NCI-H1048 (cell line): ENCODE results near the gene POU5F1.
"Not testable (repeated sequence)": the region's sequence is repeated elsewhere in the genome, so short reads cannot be mapped to it uniquely, and the experiment has no call there.

ENCODE experiments used
- DNase-seq: peaks from one replicate; lab custom pipeline; 2025; lab: John Stamatoyannopoulos, UW

Gene POU5F1

DNA sequence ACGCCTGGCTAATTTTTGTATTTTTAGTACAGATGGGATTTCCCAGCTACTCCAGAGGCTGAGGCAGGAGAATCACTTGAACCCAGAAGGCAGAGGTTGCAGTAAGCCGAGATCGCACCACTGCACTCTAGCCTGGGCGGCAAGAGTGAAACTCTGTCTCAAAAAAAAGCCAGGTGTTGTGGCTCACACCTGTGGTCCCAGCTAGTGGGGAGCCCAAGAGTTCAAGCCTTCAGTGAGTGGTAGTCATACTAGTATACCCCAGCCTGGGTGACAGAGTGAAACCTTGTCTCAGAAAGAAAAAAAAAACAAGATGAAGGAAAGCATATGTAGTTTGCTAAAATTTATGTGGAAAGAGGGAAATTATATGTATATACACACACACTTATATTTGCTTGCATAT lies 20.0 kb upstream of the POU5F1 start:
- DNase-seq = no peak

DNA sequence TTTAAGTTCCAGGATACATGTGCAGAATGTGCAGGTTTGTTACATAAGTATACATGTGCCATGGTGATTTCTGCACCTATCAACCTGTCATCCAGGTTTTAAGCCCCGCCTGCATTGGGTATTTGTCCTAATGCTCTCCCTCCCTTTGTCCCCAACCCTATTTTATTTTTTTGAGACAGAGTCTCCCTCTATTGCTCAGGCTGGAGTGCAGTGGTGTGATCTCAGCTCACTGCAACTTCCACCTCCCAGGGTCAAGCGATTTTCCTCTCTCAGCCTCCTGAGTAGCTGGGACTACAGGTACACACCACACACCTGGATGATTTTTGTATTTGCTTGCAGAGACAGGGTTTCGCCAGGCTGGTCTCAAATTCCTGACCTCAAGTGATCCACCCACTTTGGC lies 18.7 kb upstream of the POU5F1 start:
- DNase-seq = not testable (repeated sequence)

DNA sequence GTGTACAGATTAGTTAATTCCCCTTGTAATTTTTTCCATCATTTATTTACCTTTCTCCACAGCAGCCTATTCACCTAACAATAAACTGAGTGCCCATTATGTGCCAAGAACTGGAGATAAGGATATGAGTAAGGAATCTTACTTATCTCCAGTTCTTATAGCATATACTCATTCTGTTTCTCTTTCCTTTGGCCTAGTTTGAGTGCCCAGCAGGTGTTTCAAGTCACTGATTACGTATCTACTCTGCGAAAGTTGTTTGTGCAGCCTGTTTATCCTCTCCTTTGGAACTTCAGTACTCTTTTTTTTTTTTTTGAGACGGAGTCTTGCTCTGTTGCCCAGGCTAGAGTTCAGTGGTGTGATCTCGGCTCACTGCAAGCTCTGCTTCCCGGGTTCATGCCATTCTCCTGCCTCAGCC lies 17.3 kb upstream of the POU5F1 start:
- no peak for DNase-seq

DNA sequence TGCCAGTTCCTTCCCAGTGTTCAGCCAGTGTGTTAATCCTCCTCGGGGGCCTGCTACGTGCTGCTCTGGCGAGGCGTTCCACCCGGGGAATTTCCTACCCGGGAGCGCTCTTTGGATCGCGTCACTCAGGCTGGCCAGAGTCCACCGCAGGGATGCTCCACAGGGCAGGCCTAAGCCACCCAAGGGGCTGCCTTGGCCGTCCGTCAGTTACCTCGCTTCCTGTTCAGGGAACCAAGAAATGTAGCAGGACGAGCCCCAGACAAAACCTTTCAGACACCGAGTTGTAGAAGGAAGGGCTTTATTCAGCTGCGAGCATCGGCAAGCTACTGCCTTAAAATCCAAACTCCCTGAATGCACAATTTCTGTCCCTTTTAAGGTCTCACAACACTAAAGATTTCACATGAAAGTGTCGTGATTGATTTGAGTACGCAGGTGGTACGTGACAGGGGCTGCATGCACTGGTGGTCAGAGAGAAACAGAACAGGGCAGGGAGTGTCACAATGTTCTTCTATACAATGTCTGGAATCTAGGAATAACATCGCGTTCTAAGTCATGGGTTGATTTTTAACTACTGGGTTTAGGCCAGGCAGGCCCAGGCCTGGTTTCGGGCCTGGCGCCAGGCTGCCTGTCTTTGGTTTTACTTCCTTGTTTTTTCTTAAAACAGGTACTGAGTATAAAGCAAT lies 15.7 kb upstream of the POU5F1 start:
- DNase-seq = no peak

DNA sequence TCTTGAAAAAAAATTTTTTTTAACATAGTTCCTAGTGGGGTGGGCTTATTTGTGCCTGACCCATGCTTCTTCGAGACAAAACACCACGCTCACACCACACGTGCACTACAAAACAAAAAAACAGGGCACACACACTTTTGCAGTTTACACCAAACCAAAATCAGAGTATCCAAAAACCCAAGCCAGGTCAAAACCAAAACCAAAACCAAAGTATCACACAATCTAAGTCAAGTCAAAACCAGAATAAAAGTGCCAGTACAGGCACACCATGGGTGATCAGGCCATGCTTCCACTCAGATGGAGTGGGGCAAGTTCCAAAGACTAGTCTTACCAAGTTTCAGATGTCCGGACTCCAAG lies 15.2 kb upstream of the POU5F1 start:
- not testable (repeated sequence) for DNase-seq

DNA sequence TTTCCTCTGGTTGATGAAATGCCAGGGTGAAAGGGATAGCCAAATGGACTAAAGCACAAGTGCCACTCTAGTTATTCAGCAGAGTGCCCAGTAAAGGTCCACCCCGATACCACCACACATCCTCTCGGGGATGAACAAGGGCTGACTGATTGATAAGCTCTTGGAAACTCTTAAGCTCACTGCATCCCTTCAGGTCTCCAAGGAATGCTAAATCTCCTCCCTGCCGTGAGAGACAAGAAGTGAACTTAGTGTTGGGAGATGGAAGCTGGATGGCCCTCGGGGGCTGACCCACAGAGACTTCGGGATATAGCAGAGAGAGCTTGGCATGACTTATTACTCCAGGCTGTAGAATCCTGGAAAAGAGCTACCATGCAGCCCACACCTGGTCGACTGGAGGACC lies 13.4 kb upstream of the POU5F1 start:
- DNase-seq = not testable (repeated sequence)

DNA sequence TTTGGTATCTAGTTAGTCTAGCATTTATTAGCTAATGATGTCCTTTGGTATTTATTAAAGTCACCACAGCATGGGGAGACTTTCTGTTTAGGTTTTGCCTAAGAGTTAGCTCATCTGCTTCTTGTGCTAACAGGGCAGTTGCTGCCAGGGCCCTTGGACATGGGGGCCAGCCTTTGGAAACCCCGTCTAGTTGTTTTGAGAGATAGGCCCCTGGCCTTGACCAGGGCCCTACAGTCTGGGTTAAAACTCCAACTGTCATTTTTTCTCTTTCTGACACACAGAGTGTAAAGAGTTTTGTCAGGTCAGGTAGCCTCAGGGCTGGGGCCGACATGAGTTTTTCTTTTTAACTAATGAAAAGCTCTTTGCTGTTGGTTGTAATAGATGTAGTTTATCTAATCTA lies 12.8 kb upstream of the POU5F1 start:
- DNase-seq = not testable (repeated sequence)

DNA sequence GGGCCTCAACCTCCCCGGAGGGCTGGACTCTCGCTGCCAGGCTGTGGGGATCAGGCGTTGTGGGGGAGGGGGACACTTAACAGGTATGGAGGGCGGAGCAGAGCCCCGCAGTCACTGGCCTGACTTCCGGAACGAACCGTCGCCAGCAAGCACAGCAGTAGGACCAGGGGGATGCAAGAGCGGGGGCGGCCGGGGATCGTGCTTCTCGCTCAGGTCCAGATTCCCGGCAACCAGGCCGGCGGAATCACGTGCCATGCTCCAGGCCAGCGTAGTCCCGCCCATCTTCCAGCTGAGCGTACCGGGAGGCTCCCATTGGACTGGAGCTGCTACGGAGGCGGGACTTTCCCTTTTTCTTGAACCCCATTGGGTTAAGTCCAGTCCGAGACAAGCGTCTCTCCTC lies 10.0 kb upstream of the POU5F1 start:
- no peak for DNase-seq

DNA sequence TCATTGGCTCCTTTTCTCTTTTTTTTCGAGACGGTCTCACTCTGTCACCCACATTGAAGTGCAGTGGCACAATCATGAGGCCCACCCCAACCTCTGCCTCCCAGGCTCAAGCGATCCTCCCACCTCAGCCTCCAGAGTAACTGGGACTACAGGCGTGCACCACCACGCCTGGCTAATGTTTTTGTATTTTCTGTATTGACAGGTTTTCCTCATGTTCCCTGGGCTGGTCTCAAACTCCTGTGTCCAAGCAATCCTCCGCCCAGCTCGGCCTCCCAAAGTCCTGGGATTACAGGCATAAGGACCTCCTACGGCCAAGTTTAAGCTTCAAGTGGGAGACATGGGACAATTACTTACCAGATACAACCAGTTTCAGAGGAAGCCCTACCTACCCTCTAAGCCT lies 9.4 kb upstream of the POU5F1 start:
- DNase-seq = no peak

DNA sequence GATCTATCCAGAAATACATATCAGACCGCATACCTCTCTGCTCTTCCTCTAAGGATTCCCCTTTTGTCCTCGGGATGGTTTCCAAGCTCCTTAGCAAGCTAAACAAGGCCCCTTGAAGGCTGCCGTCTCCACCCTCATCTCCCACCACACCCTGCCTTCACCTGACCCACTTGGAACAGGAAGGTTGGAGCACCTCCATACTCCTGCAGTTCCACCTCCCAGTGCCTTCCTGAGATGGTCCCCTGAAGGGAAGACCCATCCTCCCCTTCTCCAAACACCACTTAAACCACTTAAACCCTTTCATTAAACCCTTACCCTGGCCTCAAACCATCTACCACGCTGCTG lies 8.5 kb upstream of the POU5F1 start:
- DNase-seq = no peak

DNA sequence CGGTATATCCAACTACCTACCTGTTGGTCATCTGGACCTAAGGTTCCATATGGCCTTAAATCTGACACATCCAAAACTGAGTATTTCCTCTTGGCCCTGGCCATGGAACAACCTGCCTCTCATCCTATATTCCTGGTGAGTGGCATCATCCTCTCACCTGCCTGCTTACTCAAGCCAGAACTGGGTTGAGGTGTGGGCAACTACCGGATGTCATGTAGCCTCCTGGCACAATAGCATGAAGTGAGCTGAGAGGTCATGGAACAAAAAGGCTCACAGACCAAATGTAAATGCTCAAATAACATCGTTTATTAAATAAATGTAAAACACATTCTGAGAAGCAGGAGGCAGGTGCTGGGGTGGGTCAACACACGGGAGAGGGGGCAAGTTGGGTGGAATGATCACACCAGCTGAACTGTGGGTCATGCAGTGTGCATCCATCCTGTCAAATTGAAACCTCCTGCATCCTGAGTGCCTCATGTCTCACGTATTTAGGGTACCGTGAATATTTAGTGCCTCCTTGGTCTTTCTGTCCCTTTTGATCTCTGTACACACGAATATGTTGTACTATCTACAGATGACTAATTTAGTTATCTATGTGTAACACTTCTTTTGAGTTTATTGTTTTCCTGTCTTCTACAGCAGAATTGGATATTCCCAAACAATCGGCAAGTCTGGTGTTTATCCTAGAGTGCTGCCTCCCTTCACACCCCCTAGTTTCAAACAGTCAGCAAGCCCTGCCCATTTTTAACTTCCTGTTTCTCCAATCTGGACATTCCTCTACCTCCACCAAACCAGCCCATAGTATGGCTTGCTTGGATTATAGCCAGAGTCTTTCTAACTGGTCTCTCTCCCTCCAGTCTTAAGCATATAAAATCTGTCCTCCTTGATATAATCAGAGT lies 7.9 kb upstream of the POU5F1 start:
- DNase-seq = no peak

DNA sequence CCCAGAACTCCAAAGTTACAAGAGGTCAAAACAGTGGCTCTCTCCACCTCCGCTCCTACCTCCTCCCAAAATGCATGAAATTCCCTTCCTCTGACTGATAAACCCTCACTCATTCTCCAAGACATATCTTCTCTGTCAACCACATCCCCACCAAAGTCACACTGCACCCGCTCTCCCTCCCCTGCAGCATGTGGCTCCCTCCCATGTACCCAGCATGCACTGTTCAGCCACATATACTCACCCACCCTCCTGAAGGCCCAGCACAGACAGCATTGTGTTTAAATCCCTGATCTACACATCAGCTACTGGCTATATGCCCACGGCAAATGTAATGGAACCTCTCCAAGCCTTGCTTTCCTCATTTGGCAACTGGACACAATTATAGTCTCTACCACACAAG lies 5.5 kb upstream of the POU5F1 start:
- DNase-seq = no peak

DNA sequence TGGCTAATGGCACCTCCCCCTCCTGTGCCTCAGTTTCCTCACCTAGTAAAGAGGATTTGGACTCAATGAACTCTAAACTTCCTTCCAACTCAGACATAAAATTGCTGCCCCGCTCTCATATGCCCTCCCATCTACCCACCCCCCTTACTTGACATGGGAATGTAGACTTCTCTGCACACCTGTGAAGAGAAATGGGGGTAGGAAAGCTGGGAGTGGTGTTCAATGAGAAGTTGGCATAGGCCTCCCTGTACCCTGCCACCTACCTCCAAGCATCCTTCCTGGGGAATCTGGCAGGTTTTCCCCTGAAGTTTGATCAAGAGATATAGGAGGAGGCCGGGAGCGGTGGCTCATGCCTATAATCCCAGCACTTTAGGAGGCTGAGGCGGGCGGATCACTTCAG lies 3.9 kb upstream of the POU5F1 start:
- DNase-seq = no peak

DNA sequence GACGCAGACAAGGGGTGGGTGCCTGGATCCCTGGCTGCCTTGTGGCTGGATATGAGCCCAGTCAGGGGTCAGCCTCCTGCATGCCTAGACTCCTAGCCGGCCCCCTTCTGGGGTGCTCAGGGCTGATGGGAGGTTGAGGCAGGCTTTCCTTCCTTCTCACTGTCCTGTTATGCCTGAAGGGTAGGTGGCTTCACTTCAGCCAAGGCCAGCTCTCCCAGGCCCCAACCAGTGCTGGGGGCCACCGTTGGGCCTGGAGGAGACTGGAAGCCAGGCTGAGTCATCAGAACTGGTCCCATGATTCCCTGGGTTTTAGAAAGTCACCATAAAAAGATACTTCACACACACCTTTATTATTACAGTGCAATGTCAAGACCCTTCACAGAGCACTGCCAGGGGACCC lies 2.9 kb upstream of the POU5F1 start:
- no peak for DNase-seq

DNA sequence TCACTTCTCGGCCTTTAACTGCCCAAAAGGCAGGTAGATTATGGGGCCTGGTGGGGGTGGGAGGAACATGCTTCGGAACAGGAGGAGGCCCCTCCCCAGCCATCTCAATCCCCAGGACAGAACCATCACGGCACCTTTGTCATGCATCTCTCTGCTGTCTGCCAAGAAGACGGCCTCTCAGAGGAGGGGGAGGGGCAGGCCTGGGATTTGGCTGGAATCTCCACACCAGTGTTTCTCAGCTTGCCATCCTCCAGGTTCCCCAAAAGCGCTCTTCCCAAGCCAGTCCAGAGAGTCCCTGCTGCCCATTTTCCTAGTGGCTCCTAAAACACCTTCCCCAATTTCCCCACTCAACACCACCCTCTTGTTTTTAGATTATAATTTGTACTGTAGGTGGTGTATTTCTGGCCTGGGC lies 2.5 kb upstream of the POU5F1 start:
- no peak for DNase-seq

DNA sequence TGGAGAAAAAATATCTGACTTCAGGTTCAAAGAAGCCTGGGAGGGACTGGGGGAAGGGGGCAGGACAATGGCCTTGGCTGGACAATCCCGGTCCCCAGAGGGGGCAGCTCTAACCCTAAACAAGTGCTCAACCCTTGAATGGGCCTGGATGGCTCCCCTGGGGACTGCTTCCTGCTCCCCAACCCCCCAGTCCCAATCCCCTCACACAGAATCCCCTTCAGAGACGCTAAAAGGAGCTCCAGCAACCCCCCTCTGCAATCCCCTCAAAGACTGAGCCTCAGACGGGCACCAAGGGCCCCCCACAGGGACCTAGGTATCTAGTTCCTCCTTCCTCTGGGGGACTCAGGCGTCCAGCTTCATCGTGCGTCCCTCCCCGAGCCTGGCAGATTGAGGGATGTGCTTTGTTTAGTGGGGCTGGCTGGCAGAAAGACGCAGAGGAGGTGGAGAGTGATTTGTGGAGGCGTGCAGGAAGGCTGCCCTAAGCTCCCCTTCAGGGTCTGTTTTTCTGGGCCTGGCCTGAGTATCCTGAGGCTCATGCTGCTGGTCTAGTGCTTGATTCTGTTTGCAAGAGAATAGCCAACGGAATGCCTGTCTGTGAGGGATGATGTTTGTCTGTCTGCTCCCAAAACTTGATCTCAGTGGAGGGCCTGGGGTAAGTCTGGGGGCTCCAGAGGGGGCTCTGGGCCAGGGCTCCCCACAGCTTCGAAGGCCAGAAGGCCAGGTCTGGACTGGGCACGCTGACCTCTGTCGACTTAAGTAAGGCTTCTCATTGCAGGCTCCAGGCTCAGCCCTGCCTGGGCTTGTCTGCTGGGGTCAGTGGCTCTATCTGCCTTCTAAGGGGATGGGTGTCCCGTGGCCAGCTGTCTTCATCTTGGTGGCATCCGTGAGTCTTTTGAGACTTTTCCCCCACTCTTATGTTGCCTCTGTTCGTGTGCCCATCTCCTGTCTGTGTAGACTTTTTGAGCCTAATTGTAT lies 1.7 kb upstream of the POU5F1 start:
- no peak for DNase-seq

DNA sequence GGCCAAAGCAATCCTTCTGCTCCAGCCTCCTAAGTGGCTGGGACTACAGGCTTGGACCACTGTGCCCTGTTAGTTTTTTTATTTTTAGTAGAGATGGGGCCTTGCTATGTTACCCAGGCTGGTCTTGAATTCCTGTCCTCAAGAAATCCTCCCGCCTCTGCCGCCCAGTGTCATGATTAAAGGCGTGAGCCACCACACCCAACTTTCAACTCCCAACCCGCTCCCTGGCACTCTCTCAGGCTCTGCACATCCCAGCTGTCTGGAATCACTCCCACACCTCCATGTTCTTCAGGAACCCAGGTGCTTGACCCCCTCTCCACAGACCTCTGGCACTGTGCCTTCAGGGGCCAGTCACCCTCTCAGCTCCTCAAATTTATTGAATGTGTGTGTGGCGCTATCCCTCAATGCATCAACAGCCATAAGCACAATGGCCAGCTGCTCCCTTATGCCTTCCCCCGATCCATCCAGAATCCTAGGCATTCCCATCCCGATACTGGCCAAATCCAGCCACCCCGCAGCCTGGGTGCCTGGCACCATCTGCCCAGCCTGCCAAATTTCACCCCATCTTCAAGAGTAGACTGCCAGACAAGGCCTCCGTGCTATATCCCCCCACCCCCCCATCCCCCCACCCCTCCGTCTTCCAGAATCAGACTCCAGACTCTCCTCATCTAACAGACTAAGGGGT lies 647 bp upstream of the POU5F1 start:
- DNase-seq = no peak

DNA sequence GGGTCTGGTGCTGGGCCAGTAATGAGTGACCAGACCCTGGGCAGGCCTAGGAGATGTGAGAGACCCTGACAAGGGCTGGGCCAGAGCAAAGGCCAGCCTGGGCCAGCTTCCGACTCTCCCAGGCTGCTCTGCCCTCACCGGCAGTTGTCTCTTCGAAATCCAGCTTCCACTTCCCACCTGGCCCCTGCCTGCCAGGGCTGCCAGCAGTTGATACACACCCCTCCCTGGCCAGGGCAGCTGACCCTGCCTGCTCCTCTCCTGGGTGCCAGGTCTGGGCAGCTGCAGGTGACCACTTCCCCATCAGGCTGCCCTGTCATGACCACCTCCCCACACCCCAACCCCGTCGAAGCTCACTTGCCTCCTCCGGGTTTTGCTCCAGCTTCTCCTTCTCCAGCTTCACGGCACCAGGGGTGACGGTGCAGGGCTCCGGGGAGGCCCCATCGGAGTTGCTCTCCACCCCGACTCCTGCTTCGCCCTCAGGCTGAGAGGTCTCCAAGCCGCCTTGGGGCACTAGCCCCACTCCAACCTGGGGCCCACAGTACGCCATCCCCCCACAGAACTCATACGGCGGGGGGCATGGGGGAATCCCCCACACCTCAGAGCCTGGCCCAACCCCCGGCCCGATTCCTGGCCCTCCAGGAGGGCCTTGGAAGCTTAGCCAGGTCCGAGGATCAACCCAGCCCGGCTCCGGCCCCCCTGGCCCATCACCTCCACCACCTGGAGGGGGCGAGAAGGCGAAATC lies 453 bp downstream of the POU5F1 start:
- DNase-seq = not testable (repeated sequence)

DNA sequence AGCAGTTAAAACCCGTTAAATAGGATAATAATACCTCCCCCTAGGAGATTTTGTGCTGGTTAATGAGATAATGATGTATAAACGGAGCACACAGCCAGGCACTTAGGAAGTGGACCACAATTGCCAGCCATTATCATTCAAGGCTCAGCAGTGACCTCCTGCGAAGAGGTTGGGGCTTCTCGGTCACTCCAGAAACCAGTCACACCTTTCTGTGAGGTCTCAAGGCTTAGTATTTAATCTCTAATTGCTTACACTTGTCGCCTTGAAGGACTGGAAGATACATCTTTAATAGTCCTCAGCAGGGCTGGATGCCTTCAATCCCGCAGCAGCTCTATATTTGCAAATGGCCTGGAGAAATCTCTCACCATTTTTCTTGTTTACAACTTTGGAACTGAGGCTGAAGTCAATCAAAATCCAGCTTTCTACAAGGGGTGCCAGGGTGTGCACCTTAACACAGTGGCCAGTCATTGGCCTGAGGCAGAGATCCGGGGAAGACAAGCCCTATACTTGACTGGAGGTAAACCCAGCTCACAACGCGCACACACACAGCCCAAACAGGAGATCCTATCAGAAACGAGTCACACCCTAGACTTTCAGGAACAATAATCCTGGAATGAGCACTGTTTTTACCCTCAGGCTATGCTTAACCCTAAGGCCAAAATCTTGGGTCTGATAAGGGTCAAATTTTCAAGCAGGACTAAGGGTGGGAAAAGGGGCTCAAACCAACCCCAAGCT lies 1.2 kb downstream of the POU5F1 start:
- DNase-seq = no peak

DNA sequence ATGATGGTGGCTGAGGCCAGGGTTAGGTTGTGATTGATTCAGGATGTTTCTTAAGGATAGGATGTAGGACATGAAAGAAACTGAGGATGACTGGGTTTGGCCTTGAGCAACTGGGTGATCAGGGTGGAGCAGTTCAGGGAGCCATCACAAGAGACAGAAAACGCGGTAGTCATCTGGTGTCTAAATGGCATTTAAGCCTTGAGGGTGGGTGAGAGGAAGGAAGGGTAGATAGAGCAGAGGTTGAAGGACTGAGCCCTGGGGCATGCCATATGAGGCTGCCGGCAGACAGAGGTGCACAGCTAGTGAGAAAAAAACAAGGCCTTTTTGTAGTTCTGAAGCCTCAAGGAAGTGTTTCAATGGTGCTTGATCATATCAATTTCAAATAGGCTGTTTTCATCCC lies 1.9 kb downstream of the POU5F1 start:
- no peak for DNase-seq

DNA sequence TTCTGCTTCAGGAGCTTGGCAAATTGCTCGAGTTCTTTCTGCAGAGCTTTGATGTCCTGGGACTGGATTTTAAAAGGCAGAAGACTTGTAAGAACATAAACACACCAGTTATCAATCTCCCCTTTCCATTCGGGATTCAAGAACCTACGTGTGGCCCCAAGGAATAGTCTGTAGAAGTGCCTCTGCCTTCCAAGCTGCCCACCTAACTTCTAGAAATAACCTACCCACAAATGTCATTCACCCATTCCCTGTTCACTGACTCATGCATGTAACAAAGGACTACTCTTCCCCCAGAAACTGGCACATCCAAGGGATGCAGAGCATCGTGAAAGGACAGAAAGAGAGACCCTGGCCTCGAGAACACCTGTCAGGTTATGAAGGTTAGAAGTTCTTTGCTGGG lies 4.5 kb downstream of the POU5F1 start:
- no peak for DNase-seq
